GM18517 (cell line): Measurements from ENCODE around the gene SLC25A5.
"Not testable (repeated sequence)": the region's sequence is repeated elsewhere in the genome, so short reads cannot be mapped to it uniquely, and the experiment has no call there.

Source experiments
- ATAC-seq: cut with Tn5 transposase; IDR thresholded peaks from one replicate; pipeline ENCODE4 v1.9.1; 2021; ENCODE audit warnings: mild to moderate bottlenecking, moderate library complexity; ENCODE audit not compliant: unreplicated experiment

The SLC25A5 gene

GRCh38 chrX:119467842-119468550 is at the start of gene SLC25A5:
SLC25A5 (plus strand) TSS chrX:119468444; CDS start chrX:119468516, 72 bp downstream.
- ATAC-seq: peak; percentile 63

- no peak for ATAC-seq
Measured at GRCh38 chrX:119419146-119419545, 49.1 kb upstream of the SLC25A5 start.

- ATAC-seq: no peak
Measured at GRCh38 chrX:119419898-119420297, 48.3 kb upstream of the SLC25A5 start.

GRCh38 chrX:119421016-119421705 is 47.1 kb upstream of the SLC25A5 start:
- no peak for ATAC-seq

DNA sequence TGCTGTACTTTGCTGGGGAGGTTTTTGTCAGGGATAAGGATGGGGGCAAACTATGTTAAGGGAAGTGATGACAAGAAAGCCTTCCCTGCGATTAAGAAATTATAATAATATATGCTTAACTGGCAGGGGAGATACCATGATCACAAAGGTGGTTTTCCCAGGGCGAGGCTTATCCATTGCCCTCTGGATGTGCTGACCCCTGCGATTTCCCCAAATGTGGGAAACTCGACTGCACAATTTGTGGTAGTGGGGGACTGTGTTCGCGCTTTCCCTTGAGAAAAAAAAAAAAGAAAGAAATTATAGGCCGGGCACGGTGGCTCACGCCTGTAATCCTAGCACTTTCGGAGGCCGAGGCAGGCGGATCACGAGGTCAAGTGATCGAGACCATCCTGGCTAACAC is 44.6 kb upstream of the SLC25A5 start:
- ATAC-seq: no peak

GRCh38 chrX:119424999-119425398 is 43.2 kb upstream of the SLC25A5 start:
- no peak for ATAC-seq

GRCh38 chrX:119427024-119427794 is 41.0 kb upstream of the SLC25A5 start:
- peak; percentile 52 for ATAC-seq

GRCh38 chrX:119427795-119428185 is 40.5 kb upstream of the SLC25A5 start:
- ATAC-seq: no peak

DNA sequence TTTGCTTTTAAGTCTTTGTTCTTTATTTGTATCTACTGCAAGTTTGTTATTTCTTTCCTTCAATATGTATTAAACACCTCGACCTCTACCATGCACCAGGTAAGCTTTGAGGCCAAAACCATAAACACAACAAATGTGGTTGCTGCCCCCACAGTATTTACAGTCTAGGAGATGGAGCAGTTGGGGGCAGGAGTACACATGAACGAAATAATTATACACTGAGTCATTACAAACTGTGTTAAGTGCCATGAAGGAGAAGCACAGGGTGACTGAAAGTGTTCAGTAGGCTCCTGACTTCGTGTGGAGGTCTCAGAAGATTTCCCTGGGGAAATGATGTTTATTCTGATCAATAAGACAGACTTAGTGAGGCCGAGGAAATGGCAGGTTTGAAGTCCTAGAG is 38.8 kb upstream of the SLC25A5 start:
- no peak for ATAC-seq

GRCh38 chrX:119441295-119441694 is 26.9 kb upstream of the SLC25A5 start:
- not testable (repeated sequence) for ATAC-seq

DNA sequence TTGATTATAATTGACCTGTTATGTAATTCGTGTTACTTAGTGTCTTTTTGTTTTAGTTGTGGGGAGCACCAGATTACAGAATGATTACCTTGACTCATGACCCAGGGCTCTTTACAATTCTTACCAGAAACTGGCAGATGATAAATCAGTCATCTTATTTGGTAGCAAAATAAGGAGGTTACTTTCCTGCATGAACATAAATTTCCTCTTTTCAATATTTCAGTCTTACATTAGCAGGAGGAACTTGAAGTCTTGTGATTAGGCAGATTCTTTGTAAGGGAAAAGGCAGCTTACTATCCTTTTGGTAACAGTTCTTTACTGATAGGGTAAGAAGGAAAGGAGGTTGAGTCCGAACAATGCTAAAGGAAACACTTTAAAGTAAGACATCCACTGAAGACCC is 26.0 kb upstream of the SLC25A5 start:
- ATAC-seq: no peak

GRCh38 chrX:119453202-119453601 is 15.0 kb upstream of the SLC25A5 start:
- no peak for ATAC-seq

DNA sequence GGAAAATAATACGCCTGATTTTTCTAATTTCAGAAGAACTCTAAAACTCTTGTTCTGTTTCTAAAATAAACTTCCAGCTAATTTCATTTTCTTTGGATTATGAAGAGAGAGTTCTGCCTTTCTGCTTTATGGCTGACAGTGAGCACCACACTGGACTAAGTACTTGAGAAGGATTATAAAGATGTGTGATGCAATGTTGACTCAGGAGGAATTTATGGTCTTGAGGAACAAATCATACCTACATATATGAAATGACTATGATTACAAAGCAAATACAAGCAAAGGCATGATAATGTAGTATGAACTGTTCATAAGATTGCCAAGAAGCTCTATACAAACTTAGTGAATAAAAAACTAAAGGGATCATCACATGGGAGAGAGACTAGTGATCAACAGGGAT is 13.0 kb upstream of the SLC25A5 start:
- no peak for ATAC-seq

DNA sequence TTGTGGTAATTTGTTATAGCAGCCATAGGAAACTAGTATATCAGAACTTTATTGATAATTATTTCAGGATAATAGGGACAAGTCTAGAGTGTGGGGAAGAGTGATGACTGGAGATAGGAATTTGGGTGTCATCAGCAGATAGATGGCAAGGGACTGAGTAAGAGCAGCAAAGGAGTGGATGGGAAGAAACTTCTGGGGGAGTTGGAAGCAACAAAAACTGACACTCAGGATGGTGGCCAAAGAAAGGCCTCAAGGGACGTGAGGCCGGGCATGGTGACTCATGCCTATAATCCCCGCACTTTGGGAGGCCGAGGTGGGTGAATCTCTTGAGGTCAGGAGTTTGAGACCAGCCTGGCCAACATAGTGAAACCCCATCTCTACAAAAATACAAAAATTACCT is 9.1 kb upstream of the SLC25A5 start:
- ATAC-seq: no peak

- ATAC-seq: no peak
Measured at GRCh38 chrX:119465555-119465954, 2.7 kb upstream of the SLC25A5 start.

DNA sequence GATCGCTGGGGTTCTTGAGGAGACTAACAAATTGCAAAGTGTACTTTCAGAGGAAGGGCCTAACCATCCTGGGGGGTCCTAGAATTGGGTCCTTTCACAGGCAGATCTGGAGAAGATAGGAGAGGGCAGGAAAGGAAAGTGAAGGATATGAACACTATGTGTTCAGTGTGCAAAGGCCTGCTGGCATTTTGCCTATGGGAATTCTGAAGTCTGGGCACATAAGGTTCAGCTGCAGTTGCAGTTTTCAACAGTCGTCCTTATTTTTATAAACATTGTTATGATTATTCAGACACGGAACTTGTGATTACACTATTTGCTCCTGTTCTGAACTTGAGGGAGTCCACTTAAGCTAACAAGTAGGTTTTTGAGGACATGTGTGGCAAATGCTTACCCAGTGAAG is 1.3 kb upstream of the SLC25A5 start:
- no peak for ATAC-seq

DNA sequence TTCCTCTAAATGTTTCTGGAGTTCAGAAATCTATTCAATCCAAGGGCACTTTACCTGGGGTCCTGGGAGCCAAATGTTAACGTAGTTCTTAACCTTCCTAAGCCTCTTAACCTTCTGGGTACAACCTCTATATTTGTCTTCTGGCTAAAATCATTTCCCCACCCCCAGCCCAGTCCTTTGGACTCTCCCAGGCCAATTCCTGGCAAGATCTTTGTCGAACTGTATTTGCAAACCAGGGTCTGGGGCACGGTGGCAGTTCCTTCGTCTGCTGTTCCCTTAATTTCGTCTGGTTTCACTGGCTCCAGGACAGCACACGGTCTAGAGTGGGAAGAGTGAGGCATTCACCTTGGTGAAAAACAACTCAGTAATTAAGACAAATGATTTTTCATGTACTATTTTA is 811 bp upstream of the SLC25A5 start:
- ATAC-seq: no peak

- ATAC-seq: peak; percentile 71
Measured at GRCh38 chrX:119468551-119469312, 488 bp downstream of the SLC25A5 start.

GRCh38 chrX:119469313-119469635 is 1.0 kb downstream of the SLC25A5 start:
- no peak for ATAC-seq

- no peak for ATAC-seq
Measured at GRCh38 chrX:119474615-119475388, 6.6 kb downstream of the SLC25A5 start.
